ENCODE measurements around the gene TTPAL. TPM values are rescaled to one million over a fixed set of nuclear protein-coding genes. Genes with fewer than 3 reads are reported as not detected.

TTPAL gene
- total RNA-seq, 1 experiment from 2014 or later = 20.4 TPM

GRCh38 chr20:44437497-44437896 is 38.2 kb upstream of the TTPAL start:
- no TSS peak for BruUV-seq (replicated peaks)
- Histone ChIP-seq H2AFZ (ENCODE audit: low read depth, low read length, poor library complexity, severe bottlenecking) (no peak overlapping the region), H3K27me3 (ENCODE audit: insufficient read depth, low read length) (no peaks in the 10 kb centered on the region), H3K27ac (ENCODE audit: low read depth, low read length) (no peak overlapping the region), H3K9ac (ENCODE audit: low read length) (no peak overlapping the region), H3K9me2 (ENCODE audit: insufficient read depth) (no peaks in the 10 kb centered on the region), H3K4me1 (ENCODE audit: control insufficient read depth in 1 of 2, insufficient read depth in 2 of 2, low read length in 2 of 2) (no peaks in the 10 kb centered on the region), H3K4me2 (ENCODE audit: low read length) (no peak overlapping the region), H4K20me1 (ENCODE audit: insufficient read depth) (no peaks in the 10 kb centered on the region), H3K36me3 (ENCODE audit: control insufficient read depth in 1 of 2, insufficient read depth in 2 of 2, low read length in 2 of 2) (no peaks in the 10 kb centered on the region), H3K9me3 (ENCODE audit: control insufficient read depth in 1 of 2, insufficient read depth in 1 of 2, low read depth in 1 of 2, low read length in 2 of 2) (no peaks in the 10 kb centered on the region), H3K79me2 (ENCODE audit: insufficient read depth, low read length) (no peaks in the 10 kb centered on the region), H3K4me3 (replicated peaks in 1 of 2; ENCODE audit: low read depth in 1 of 2, low read length in 2 of 2) (no peak overlapping the region)
- ChIA-PET RAD21 (ENCODE audit: low non-redundant PET in 1 of 2, low total read pairs in 2 of 2, uncharacterized antibody in 2 of 2, unreplicated experiment in 2 of 2) (no interaction called here), CTCF (no interaction called here), POLR2A (no interaction called here)
- no peak for TF ChIP-seq CTCF (IDR thresholded peaks at IDR 0.05 in 2 of 3, conservative IDR thresholded peaks at IDR 0.05 in 1 of 3; ENCODE audit: borderline replicate concordance in 1 of 3, insufficient read depth in 1 of 3, low read depth in 2 of 3, low read length in 2 of 3)
- TF ChIP-seq ELF1 (IDR thresholded peaks at IDR 0.05; ENCODE audit: borderline replicate concordance, low read depth) = no peak
- TF ChIP-seq TCF7L2 (IDR thresholded peaks at IDR 0.05; ENCODE audit: borderline replicate concordance, extremely low read depth, insufficient read depth, insufficient read length) = no peak
- TF ChIP-seq, protein P1, sequence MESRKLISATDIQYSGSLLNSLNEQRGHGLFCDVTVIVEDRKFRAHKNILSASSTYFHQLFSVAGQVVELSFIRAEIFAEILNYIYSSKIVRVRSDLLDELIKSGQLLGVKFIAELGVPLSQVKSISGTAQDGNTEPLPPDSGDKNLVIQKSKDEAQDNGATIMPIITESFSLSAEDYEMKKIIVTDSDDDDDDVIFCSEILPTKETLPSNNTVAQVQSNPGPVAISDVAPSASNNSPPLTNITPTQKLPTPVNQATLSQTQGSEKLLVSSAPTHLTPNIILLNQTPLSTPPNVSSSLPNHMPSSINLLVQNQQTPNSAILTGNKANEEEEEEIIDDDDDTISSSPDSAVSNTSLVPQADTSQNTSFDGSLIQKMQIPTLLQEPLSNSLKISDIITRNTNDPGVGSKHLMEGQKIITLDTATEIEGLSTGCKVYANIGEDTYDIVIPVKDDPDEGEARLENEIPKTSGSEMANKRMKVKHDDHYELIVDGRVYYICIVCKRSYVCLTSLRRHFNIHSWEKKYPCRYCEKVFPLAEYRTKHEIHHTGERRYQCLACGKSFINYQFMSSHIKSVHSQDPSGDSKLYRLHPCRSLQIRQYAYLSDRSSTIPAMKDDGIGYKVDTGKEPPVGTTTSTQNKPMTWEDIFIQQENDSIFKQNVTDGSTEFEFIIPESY (IDR thresholded peaks at IDR 0.05; ENCODE audit: extremely low read depth, insufficient replicate concordance, low read length) = no peak
- DNase-seq (ENCODE audit: low read depth, low spot score) (no peak), ATAC-seq (no peak)
- intact Hi-C loops (cut with micrococcal nuclease) = no loop called here

Measured in HCT116 (cell line).